ENCODE data around the gene LMF2. TPM values are rescaled to one million over a fixed set of nuclear protein-coding genes. Genes with fewer than 3 reads are reported as not detected.
A peak's percentile ranks its signal among the peaks of the same experiment; 100 is the strongest.

The LMF2 gene
- total RNA-seq, 1 experiment from 2014 or later = 37.3 TPM

GRCh38 chr22:50459016-50459415 is 48.5 kb downstream of the LMF2 start:
- Histone ChIP-seq H2AFZ (no peak overlapping the region), H3K27ac (no peak overlapping the region), H3K9me3 (ENCODE audit: insufficient read depth, low read depth) (no peaks in the 10 kb centered on the region), H3K4me2 (no peak overlapping the region), H3K4me1 (replicated peaks; ENCODE audit: insufficient read depth) (no peaks in the 10 kb centered on the region), H3K79me2 (ENCODE audit: low read depth) (no peaks in the 10 kb centered on the region), H3K9me2 (ENCODE audit: insufficient read depth) (no peaks in the 10 kb centered on the region), H3F3A (ENCODE audit: insufficient read depth, low read depth) (peaks cover 13% of the 10 kb centered on the region; the same call in 1 of the 2 replicates), H4K20me1 (ENCODE audit: insufficient read depth) (peaks cover 30% of the 10 kb centered on the region), H3K36me3 (ENCODE audit: low read depth) (peaks cover 46% of the 10 kb centered on the region), H3K4me3 (no peak overlapping the region), H3K27me3 (ENCODE audit: insufficient read depth, low read depth) (no peaks in the 10 kb centered on the region)
- DNase-seq = no peak
- ChIA-PET POLR2A (ENCODE audit: unreplicated experiment) (no interaction called here), CTCF (no interaction called here)
- intact Hi-C loops (cut with micrococcal nuclease; ENCODE audit: unreplicated experiment) = no loop called here
- TF ChIP-seq EZH2 (IDR thresholded peaks at IDR 0.05; ENCODE audit: low read depth) = no peak
- TF ChIP-seq CTCF (conservative IDR thresholded peaks at IDR 0.05) = no peak
- no TSS peak for BruUV-seq (replicated peaks)

- intact Hi-C loops (cut with micrococcal nuclease; ENCODE audit: unreplicated experiment) = no loop called here
- H3K27me3 ChIP-seq (ENCODE audit: insufficient read depth, low read depth) = no peaks in the 10 kb centered on the region
Observed at GRCh38 chr22:50456466-50457234, 50.9 kb downstream of the LMF2 start.

GRCh38 chr22:50456026-50456425 is 51.5 kb downstream of the LMF2 start:
- no peaks in the 10 kb centered on the region for H3K9me2 ChIP-seq (ENCODE audit: insufficient read depth)
- H3K79me2 ChIP-seq (ENCODE audit: low read depth) = no peaks in the 10 kb centered on the region
- no peaks in the 10 kb centered on the region for H3K9me3 ChIP-seq (ENCODE audit: insufficient read depth, low read depth)
- H3F3A ChIP-seq (ENCODE audit: insufficient read depth, low read depth) = peaks cover 37% of the 10 kb centered on the region
- H3K36me3 ChIP-seq (ENCODE audit: low read depth) = peaks cover 31% of the 10 kb centered on the region
- no peaks in the 10 kb centered on the region for H3K27me3 ChIP-seq (ENCODE audit: insufficient read depth, low read depth)
- intact Hi-C loops (cut with micrococcal nuclease; ENCODE audit: unreplicated experiment) = no loop called here
- ChIA-PET CTCF (no interaction called here), POLR2A (ENCODE audit: unreplicated experiment) (no interaction called here)
- H2AFZ ChIP-seq = no peak overlapping the region
- no peak for DNase-seq
- H3K27ac ChIP-seq = no peak overlapping the region
- no peak overlapping the region for H3K4me3 ChIP-seq
- TF ChIP-seq CTCF (conservative IDR thresholded peaks at IDR 0.05) = no peak
- no peak for TF ChIP-seq EZH2 (IDR thresholded peaks at IDR 0.05; ENCODE audit: low read depth)
- peaks cover 29% of the 10 kb centered on the region for H4K20me1 ChIP-seq (ENCODE audit: insufficient read depth)
- H3K4me2 ChIP-seq = no peak overlapping the region
- H3K4me1 ChIP-seq (replicated peaks; ENCODE audit: insufficient read depth) = no peaks in the 10 kb centered on the region
- BruUV-seq (replicated peaks) = no TSS peak

More at GRCh38 chr22:50456466-50457234, 50.9 kb downstream of the LMF2 start:
- no peak for DNase-seq
- ChIA-PET CTCF (no interaction called here), POLR2A (ENCODE audit: unreplicated experiment) (no interaction called here)
- peaks cover 31% of the 10 kb centered on the region for H4K20me1 ChIP-seq (ENCODE audit: insufficient read depth)
- peaks cover 31% of the 10 kb centered on the region for H3F3A ChIP-seq (ENCODE audit: insufficient read depth, low read depth)
- no peak overlapping the region for H3K27ac ChIP-seq
- H3K9me2 ChIP-seq (ENCODE audit: insufficient read depth) = no peaks in the 10 kb centered on the region
- no peaks in the 10 kb centered on the region for H3K4me1 ChIP-seq (replicated peaks; ENCODE audit: insufficient read depth)
- no peak overlapping the region for H3K4me3 ChIP-seq
- no peaks in the 10 kb centered on the region for H3K79me2 ChIP-seq (ENCODE audit: low read depth)
- TF ChIP-seq CTCF (conservative IDR thresholded peaks at IDR 0.05) (peak; percentile 54; the same call in 1 of the 2 replicates), EZH2 (IDR thresholded peaks at IDR 0.05; ENCODE audit: low read depth) (no peak)
- H3K4me2 ChIP-seq = no peak overlapping the region
- no peaks in the 10 kb centered on the region for H3K9me3 ChIP-seq (ENCODE audit: insufficient read depth, low read depth)
- peaks cover 32% of the 10 kb centered on the region for H3K36me3 ChIP-seq (ENCODE audit: low read depth)
- H2AFZ ChIP-seq = no peak overlapping the region
- no TSS peak for BruUV-seq (replicated peaks)
